Calu3 (cell line): ENCODE data around the gene RWDD1. TPM values are rescaled to one million over a fixed set of nuclear protein-coding genes. Genes with fewer than 3 reads are reported as not detected.

Source experiments
- BruUV-seq: library from RNA; stranded (reverse); fragments of 400-500 nt; replicated peaks from 2 replicates; lab custom pipeline; 2021; lab: Mats Ljungman, UMichigan
- CTCF ChIA-PET: fragments of 300-600 bp; sonication (Branson Sonifier 250); formaldehyde crosslinking; loops from one replicate; lab custom pipeline; 2022; ENCODE audit warnings: antibody characterized with exemption; lab: Charles Lee
- DNase-seq: peaks from one replicate; pipeline ENCODE4 v3.0.0; 2022
- H3K27ac Mint-ChIP-seq: one replicate; pipeline ENCODE4 v1.8.0; 2022; ENCODE audit warnings: mixed read lengths; ENCODE audit not compliant: unreplicated experiment
- H3K27me3 Mint-ChIP-seq: one replicate; pipeline ENCODE4 v1.8.0; 2022; ENCODE audit warnings: mixed read lengths; ENCODE audit not compliant: unreplicated experiment
- H3K36me3 Mint-ChIP-seq: one replicate; pipeline ENCODE4 v1.8.0; 2022; ENCODE audit warnings: mild to moderate bottlenecking, moderate library complexity, mixed read lengths; ENCODE audit not compliant: insufficient read depth, unreplicated experiment
- H3K4me1 Mint-ChIP-seq: one replicate; pipeline ENCODE4 v1.8.0; 2022; ENCODE audit warnings: mild to moderate bottlenecking, low read depth, mixed read lengths; ENCODE audit not compliant: unreplicated experiment
- H3K4me3 Mint-ChIP-seq: one replicate; pipeline ENCODE4 v1.8.0; 2022; ENCODE audit warnings: mild to moderate bottlenecking, low read depth, moderate library complexity, mixed read lengths; ENCODE audit not compliant: unreplicated experiment
- H3K9me3 Mint-ChIP-seq: one replicate; pipeline ENCODE4 v1.8.0; 2022; ENCODE audit warnings: low read depth, mixed read lengths; ENCODE audit not compliant: unreplicated experiment
- CTCF ChIP-seq: fragments of 200-600 bp; IDR thresholded peaks from one replicate; pipeline ENCODE4 v1.8.0; 2022; ENCODE audit warnings: antibody characterized with exemption; ENCODE audit not compliant: unreplicated experiment
- intact Hi-C: fragments of 100-400 bp; cut with micrococcal nuclease; formaldehyde crosslinking; loops from one replicate; pipeline ENCODE4 v1.10.0; 2022; ENCODE audit not compliant: unreplicated experiment
- total RNA-seq: library from RNA; stranded (reverse); gene quantifications from 2 replicates; pipeline ENCODE4 v1.2.3, GENCODE V29; 2022

Gene RWDD1
- total RNA-seq, 1 experiment from 2014 or later, result 29.5 TPM

DNA sequence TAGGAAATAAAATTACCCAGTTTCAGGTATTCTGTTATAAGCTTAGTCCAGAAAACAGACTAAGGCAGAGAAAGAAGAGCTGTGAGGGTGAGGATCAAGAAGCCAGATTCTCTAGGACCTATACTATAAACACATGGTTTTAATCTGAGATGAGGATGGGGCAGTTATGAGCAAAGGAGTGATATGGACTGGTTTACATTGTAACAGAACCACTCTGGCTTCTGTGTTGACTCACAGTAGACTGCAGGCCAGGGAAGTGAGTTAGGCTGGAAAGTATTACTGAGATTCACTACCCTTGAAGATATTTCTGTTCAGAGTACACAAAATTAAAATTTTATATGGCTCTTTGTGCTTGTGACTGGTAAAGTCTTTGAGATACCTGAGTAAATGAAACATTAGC lies 3.2 kb upstream of the RWDD1 start:
- H3K27ac Mint-ChIP-seq, result no peak overlapping the region
- CTCF ChIA-PET, result no interaction called here
- BruUV-seq, result no TSS peak
- DNase-seq, result no peak
- intact Hi-C loops, result no loop called here
- H3K9me3 Mint-ChIP-seq, result no peaks in the 10 kb centered on the region
- TF ChIP-seq CTCF, result no peak
- H3K4me1 Mint-ChIP-seq, result peaks cover 6% of the 10 kb centered on the region
- H3K4me3 Mint-ChIP-seq, result no peak overlapping the region
- peaks cover 26% of the 10 kb centered on the region for H3K36me3 Mint-ChIP-seq
- peaks cover 43% of the 10 kb centered on the region for H3K27me3 Mint-ChIP-seq

- DNase-seq, result no peak
- CTCF ChIA-PET, result interaction anchor here (1.9 kb wide), 1 partner anchor 68 kb away, joined by 4 read pairs; no protein-coding TSS in a partner anchor
- H3K4me1 Mint-ChIP-seq, result peaks cover 6% of the 10 kb centered on the region
- no TSS peak for BruUV-seq
- H3K36me3 Mint-ChIP-seq, result peaks cover 26% of the 10 kb centered on the region
- H3K27me3 Mint-ChIP-seq, result peaks cover 35% of the 10 kb centered on the region
- no peak overlapping the region for H3K4me3 Mint-ChIP-seq
- intact Hi-C loops, result no loop called here
- no peak overlapping the region for H3K27ac Mint-ChIP-seq
- TF ChIP-seq CTCF, result no peak
- H3K9me3 Mint-ChIP-seq, result no peaks in the 10 kb centered on the region
Measured at GRCh38 chr6:116568821-116569755, 2.2 kb upstream of the RWDD1 start.

- peak overlapping the region; percentile 96 for H3K27ac Mint-ChIP-seq
- intact Hi-C loops, result no loop called here
Measured at GRCh38 chr6:116571683-116572000, 338 bp downstream of the RWDD1 start.

DNA sequence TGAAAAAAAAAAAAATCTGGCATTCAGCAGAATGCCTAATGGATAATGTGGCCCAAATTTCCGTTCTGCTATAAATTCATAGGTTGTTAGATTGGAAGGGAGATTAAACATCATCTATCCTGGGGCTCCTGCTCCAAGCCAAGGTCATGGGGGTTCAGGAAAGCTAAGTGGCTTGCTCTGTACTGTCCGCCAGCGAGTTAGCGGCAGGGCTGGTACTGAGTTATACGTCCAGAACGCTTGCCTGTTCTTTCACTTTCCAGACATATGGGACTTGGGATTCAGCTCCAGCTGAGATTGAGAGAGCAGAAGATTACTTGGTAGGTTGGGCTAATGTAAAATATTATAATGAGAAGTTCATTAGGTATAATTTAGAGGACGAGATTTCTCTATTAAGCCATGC lies 858 bp downstream of the RWDD1 start:
- intact Hi-C loops, result no loop called here
- DNase-seq, result no peak
- Mint-ChIP-seq H3K27me3 (peaks cover 5% of the 10 kb centered on the region), H3K36me3 (peaks cover 26% of the 10 kb centered on the region), H3K4me3 (peak overlapping the region; percentile 99), H3K27ac (peak overlapping the region; percentile 96), H3K9me3 (no peaks in the 10 kb centered on the region), H3K4me1 (no peaks in the 10 kb centered on the region)
- CTCF ChIA-PET, result interaction anchor here (1.0 to 2.1 kb wide), 3 partner anchors 9 to 303 kb away, joined by 3 to 21 read pairs (median 4); partner anchors contain the start of gene CALHM5
- no TSS peak for BruUV-seq
- no peak for TF ChIP-seq CTCF

More at GRCh38 chr6:116571683-116572000, 338 bp downstream of the RWDD1 start:
- Mint-ChIP-seq H3K9me3 (no peaks in the 10 kb centered on the region), H3K36me3 (peaks cover 26% of the 10 kb centered on the region), H3K27me3 (peaks cover 10% of the 10 kb centered on the region), H3K4me1 (no peaks in the 10 kb centered on the region), H3K4me3 (peak overlapping the region; percentile 99)
- DNase-seq, result no peak
- CTCF ChIA-PET, result interaction anchor here (1.0 to 2.1 kb wide), 4 partner anchors 9 to 303 kb away, joined by 4 to 21 read pairs (median 4); partner anchors contain the start of gene CALHM5
- no TSS peak for BruUV-seq
- TF ChIP-seq CTCF, result no peak
